ENCODE measurements around the gene MLIP. TPM values are rescaled to one million over a fixed set of nuclear protein-coding genes. Genes with fewer than 3 reads are reported as not detected.

Gene MLIP
- total RNA-seq, 1 experiment from 2014 or later: not detected

DNA sequence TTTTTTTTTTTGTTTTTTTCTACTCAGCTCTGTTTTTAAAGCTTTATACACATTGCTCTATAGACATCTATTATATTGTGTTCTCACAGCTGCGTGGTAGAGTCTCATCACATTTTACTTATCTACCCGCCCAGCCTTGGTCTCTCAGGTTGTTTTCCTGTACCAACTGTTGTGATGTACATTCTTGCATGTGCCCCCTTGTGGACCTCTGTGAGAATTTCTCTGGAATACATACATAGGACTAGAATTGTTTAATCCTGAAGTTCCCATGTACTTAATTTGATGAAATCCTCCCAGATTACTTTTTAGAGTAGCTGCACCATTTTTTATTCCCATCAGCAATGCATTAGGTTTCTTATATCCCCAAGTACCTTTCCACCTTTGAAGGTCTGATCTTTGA is 156.6 kb downstream of the MLIP start:
- no peak for TF ChIP-seq TP53 (CRISPR knock-in tag; IDR thresholded peaks at IDR 0.05)
- TF ChIP-seq, protein P1, sequence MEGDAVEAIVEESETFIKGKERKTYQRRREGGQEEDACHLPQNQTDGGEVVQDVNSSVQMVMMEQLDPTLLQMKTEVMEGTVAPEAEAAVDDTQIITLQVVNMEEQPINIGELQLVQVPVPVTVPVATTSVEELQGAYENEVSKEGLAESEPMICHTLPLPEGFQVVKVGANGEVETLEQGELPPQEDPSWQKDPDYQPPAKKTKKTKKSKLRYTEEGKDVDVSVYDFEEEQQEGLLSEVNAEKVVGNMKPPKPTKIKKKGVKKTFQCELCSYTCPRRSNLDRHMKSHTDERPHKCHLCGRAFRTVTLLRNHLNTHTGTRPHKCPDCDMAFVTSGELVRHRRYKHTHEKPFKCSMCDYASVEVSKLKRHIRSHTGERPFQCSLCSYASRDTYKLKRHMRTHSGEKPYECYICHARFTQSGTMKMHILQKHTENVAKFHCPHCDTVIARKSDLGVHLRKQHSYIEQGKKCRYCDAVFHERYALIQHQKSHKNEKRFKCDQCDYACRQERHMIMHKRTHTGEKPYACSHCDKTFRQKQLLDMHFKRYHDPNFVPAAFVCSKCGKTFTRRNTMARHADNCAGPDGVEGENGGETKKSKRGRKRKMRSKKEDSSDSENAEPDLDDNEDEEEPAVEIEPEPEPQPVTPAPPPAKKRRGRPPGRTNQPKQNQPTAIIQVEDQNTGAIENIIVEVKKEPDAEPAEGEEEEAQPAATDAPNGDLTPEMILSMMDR (IDR thresholded peaks at IDR 0.05): peak; percentile 32; the same call in 1 of the 2 replicates
- Mint-ChIP-seq H3K4me3 (no peak overlapping the region), H3K27ac (no peak overlapping the region), H3K36me3 (no peaks in the 10 kb centered on the region), H3K4me1 (peaks cover 5% of the 10 kb centered on the region), H3K9me3 (no peaks in the 10 kb centered on the region), H3K27me3 (ENCODE audit: low read depth) (peaks cover 8% of the 10 kb centered on the region)
- peak; percentile 73 for ATAC-seq
- POLR2A ChIA-PET: no interaction called here
- peak; percentile 24 for DNase-seq (ENCODE audit: low spot score)
- CTCF ChIA-PET: interaction anchor here (1.0 to 2.8 kb wide), 5 partner anchors 10 to 281 kb away, joined by 3 to 35 read pairs (median 6); no protein-coding TSS in a partner anchor

- DNase-seq (ENCODE audit: low spot score) (no peak), ATAC-seq (no peak)
- no peak overlapping the region for H3K4me3 Mint-ChIP-seq
- H3K36me3 Mint-ChIP-seq: no peaks in the 10 kb centered on the region
- H3K4me1 Mint-ChIP-seq: no peaks in the 10 kb centered on the region
- no peaks in the 10 kb centered on the region for H3K9me3 Mint-ChIP-seq
- no peak overlapping the region for H3K27ac Mint-ChIP-seq
- no peaks in the 10 kb centered on the region for H3K27me3 Mint-ChIP-seq (ENCODE audit: low read depth)
- POLR2A ChIA-PET: no interaction called here
- CTCF ChIA-PET: no interaction called here
- TF ChIP-seq SOX15 (CRISPR knock-in tag; IDR thresholded peaks at IDR 0.05): no peak
- TF ChIP-seq, protein P2, sequence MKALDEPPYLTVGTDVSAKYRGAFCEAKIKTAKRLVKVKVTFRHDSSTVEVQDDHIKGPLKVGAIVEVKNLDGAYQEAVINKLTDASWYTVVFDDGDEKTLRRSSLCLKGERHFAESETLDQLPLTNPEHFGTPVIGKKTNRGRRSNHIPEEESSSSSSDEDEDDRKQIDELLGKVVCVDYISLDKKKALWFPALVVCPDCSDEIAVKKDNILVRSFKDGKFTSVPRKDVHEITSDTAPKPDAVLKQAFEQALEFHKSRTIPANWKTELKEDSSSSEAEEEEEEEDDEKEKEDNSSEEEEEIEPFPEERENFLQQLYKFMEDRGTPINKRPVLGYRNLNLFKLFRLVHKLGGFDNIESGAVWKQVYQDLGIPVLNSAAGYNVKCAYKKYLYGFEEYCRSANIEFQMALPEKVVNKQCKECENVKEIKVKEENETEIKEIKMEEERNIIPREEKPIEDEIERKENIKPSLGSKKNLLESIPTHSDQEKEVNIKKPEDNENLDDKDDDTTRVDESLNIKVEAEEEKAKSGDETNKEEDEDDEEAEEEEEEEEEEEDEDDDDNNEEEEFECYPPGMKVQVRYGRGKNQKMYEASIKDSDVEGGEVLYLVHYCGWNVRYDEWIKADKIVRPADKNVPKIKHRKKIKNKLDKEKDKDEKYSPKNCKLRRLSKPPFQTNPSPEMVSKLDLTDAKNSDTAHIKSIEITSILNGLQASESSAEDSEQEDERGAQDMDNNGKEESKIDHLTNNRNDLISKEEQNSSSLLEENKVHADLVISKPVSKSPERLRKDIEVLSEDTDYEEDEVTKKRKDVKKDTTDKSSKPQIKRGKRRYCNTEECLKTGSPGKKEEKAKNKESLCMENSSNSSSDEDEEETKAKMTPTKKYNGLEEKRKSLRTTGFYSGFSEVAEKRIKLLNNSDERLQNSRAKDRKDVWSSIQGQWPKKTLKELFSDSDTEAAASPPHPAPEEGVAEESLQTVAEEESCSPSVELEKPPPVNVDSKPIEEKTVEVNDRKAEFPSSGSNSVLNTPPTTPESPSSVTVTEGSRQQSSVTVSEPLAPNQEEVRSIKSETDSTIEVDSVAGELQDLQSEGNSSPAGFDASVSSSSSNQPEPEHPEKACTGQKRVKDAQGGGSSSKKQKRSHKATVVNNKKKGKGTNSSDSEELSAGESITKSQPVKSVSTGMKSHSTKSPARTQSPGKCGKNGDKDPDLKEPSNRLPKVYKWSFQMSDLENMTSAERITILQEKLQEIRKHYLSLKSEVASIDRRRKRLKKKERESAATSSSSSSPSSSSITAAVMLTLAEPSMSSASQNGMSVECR (CRISPR knock-in tag; IDR thresholded peaks at IDR 0.05; ENCODE audit: borderline replicate concordance): no peak
- no peak for TF ChIP-seq ZNF121 (CRISPR knock-in tag; IDR thresholded peaks at IDR 0.05)
- TF ChIP-seq, protein P3, sequence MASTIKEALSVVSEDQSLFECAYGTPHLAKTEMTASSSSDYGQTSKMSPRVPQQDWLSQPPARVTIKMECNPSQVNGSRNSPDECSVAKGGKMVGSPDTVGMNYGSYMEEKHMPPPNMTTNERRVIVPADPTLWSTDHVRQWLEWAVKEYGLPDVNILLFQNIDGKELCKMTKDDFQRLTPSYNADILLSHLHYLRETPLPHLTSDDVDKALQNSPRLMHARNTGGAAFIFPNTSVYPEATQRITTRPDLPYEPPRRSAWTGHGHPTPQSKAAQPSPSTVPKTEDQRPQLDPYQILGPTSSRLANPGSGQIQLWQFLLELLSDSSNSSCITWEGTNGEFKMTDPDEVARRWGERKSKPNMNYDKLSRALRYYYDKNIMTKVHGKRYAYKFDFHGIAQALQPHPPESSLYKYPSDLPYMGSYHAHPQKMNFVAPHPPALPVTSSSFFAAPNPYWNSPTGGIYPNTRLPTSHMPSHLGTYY (CRISPR knock-in tag; IDR thresholded peaks at IDR 0.05): no peak
- TF ChIP-seq NFE2L1 (CRISPR knock-in tag; IDR thresholded peaks at IDR 0.05): no peak
- no peak for TF ChIP-seq ESRRA (CRISPR knock-in tag; IDR thresholded peaks at IDR 0.05; ENCODE audit: borderline replicate concordance)
- TF ChIP-seq, protein P1 (IDR thresholded peaks at IDR 0.05): no peak
- no peak for TF ChIP-seq TEAD1 (CRISPR knock-in tag; IDR thresholded peaks at IDR 0.05)
- TF ChIP-seq SP1 (CRISPR knock-in tag; conservative IDR thresholded peaks at IDR 0.05): no peak
- TF ChIP-seq CDX4 (CRISPR knock-in tag; IDR thresholded peaks at IDR 0.05; ENCODE audit: borderline replicate concordance): no peak
- no peak for TF ChIP-seq JUN (CRISPR knock-in tag; IDR thresholded peaks at IDR 0.05)
- TF ChIP-seq HMGXB4 (CRISPR knock-in tag; IDR thresholded peaks at IDR 0.05): no peak
- no peak for TF ChIP-seq NR3C1 (CRISPR knock-in tag; conservative IDR thresholded peaks at IDR 0.05; ENCODE audit: low read depth)
- TF ChIP-seq HMGA2 (CRISPR knock-in tag; IDR thresholded peaks at IDR 0.05): no peak
- TF ChIP-seq GTF2I (CRISPR knock-in tag; conservative IDR thresholded peaks at IDR 0.05): no peak
- no peak for TF ChIP-seq FOXK1 (CRISPR knock-in tag; IDR thresholded peaks at IDR 0.05)
- TF ChIP-seq RELA (CRISPR knock-in tag; IDR thresholded peaks at IDR 0.05; ENCODE audit: borderline replicate concordance): no peak
- TF ChIP-seq MYBL2 (CRISPR knock-in tag; IDR thresholded peaks at IDR 0.05): no peak
Observed at GRCh38 chr6:54273214-54273820, 162.1 kb downstream of the MLIP start.
